Gastroesophageal sphincter (tissue), 4 donors: ENCODE measurements around the gene UGT1A3. TPM values are rescaled to one million over a fixed set of nuclear protein-coding genes. Genes with fewer than 3 reads are reported as not detected.

Experiments used
- ATAC-seq: fragments of 150-250 bp; one replicate; pipeline ENCODE4 v1.9.1; 2016; ENCODE audit warnings: mild to moderate bottlenecking, moderate library complexity
- H3K27ac ChIP-seq, 4 donors: fragments of 200-600 bp; sonication (generic) in 3 of 4; 1 replicate in 3 of 4; 2 replicates in 1 of 4; pipeline ENCODE4 v1.5.1; 2016 to 2019
- H3K27me3 ChIP-seq: fragments of 200-600 bp; sonication (generic); one replicate; pipeline ENCODE4 v1.5.1; 2019
- H3K36me3 ChIP-seq, 2 donors: fragments of 200-600 bp; sonication (generic); one replicate each; pipeline ENCODE4 v1.5.1; 2019; ENCODE audit warnings: control low read depth in 1 of 2
- H3K4me1 ChIP-seq, 3 donors: fragments of 200-600 bp; sonication (generic); 1 replicate in 2 of 3; 2 replicates in 1 of 3; pipeline ENCODE4 v1.5.1; 2016 to 2019; ENCODE audit warnings: control low read depth in 2 of 3
- H3K4me3 ChIP-seq, 2 donors: fragments of 200-600 bp; sonication (generic); one replicate each; pipeline ENCODE4 v1.5.1; 2019; ENCODE audit warnings: mild to moderate bottlenecking in 1 of 2, moderate library complexity in 1 of 2
- H3K9me3 ChIP-seq, 3 donors: fragments of 200-600 bp; sonication (generic); one replicate each; pipeline ENCODE4 v1.5.1; 2017 to 2019; ENCODE audit warnings: control low read depth in 2 of 3
- EP300 ChIP-seq: sonication (generic); formaldehyde crosslinking; IDR thresholded peaks from one replicate; pipeline ENCODE4 v1.6.1; 2017; ENCODE audit warnings: antibody characterized with exemption, mild to moderate bottlenecking
- POLR2A ChIP-seq, 2 donors: fragments of 450-650 bp; IDR thresholded peaks; one replicate each; pipeline ENCODE4 v1.6.1; 2017; ENCODE audit warnings: antibody characterized with exemption in 2 of 2, mild to moderate bottlenecking in 2 of 2, moderate library complexity in 1 of 2
- POLR2AphosphoS5 ChIP-seq: sonication (generic); formaldehyde crosslinking; IDR thresholded peaks from one replicate; pipeline ENCODE4 v1.6.1; 2017; ENCODE audit warnings: antibody characterized with exemption
- WGBS, 2 donors: methylation state at CpG; one replicate each; pipeline ENCODE4 v1.1.5; 2018; ENCODE audit warnings: low coverage in 1 of 2; 5-methylcytosine and 5-hydroxymethylcytosine counted together
- total RNA-seq, 4 donors: library from RNA; depleted of rRNA; stranded (reverse); fragments of >200 nt; gene quantifications; one replicate each; pipeline ENCODE4 v1.1.0, GENCODE V29; 2016
- TF ChIP-seq, protein P1 (sequence below), 4 experiments: fragments of 200-600 bp in 2 of 4; fragments of 450-650 bp in 2 of 4; sonication (generic) in 1 of 4; IDR thresholded peaks; one replicate each; pipeline ENCODE4 v1.5.1; 2017 to 2019; ENCODE audit warnings: antibody characterized with exemption in 4 of 4, mild to moderate bottlenecking in 2 of 4, moderate library complexity in 2 of 4

UGT1A3 gene
- total RNA-seq, 4 donors from 2014 or later = not detected

DNA sequence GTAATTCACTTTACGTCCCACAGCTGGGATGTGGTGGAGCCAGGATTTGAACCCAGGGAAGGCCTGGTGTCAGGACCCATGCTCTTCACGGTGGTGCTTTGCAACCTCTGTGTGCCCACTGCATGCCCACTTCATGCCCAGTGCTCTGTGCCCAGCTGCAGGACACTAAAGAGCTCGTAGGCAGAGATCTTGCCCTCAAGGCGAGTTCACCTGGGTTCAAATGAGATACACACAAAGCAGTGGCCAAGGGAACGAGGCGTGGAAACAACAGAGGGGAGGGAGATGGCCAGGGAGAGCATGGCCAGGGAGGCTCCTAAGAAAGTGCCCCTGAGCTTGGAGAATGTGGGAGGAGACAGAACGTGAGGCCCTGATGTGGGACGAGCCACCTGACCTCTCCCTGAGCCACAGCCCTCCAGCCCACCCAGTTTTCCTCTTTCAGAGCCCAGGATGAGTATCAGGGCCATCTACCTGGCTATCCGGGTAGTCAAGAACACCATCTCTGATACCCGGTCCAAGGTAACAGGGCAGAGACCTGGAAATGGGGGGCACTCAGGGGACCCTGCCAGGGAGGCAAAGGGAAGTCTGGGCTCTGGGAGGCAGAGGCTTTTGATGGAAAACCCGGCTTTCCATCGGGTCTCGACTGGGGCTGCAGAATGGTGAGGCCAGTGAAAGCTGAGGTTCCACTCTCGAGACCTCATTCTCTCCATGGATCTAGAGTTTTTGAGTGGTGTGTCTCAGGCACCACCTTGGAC, 69.7 kb downstream of the UGT1A3 start:
- ATAC-seq = no peak
- Histone ChIP-seq H3K4me1 (no peaks in the 10 kb centered on the region), H3K4me3 (no peak overlapping the region), H3K9me3 (no peaks in the 10 kb centered on the region), H3K27ac (no peak overlapping the region), H3K36me3 (no peaks in the 10 kb centered on the region), H3K27me3 (peaks cover 11% of the 10 kb centered on the region)
- TF ChIP-seq POLR2AphosphoS5 (no peak), EP300 (no peak), POLR2A (IDR thresholded peaks at IDR 0.05) (no peak)
- TF ChIP-seq, protein P1, sequence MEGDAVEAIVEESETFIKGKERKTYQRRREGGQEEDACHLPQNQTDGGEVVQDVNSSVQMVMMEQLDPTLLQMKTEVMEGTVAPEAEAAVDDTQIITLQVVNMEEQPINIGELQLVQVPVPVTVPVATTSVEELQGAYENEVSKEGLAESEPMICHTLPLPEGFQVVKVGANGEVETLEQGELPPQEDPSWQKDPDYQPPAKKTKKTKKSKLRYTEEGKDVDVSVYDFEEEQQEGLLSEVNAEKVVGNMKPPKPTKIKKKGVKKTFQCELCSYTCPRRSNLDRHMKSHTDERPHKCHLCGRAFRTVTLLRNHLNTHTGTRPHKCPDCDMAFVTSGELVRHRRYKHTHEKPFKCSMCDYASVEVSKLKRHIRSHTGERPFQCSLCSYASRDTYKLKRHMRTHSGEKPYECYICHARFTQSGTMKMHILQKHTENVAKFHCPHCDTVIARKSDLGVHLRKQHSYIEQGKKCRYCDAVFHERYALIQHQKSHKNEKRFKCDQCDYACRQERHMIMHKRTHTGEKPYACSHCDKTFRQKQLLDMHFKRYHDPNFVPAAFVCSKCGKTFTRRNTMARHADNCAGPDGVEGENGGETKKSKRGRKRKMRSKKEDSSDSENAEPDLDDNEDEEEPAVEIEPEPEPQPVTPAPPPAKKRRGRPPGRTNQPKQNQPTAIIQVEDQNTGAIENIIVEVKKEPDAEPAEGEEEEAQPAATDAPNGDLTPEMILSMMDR (IDR thresholded peaks at IDR 0.05) = no peak
- WGBS, 2 donors = 100% methylated on average over 2 of the region's 14 CpGs; no CpG with 5 or more reads in 1 of the 2 donors

GRCh38 chr2:233799087-233799665, 70.3 kb downstream of the UGT1A3 start:
- H3K27me3 ChIP-seq = peaks cover 13% of the 10 kb centered on the region
- WGBS, 2 donors = 0 to 55% methylated on average over 1 to 7 of the region's 7 CpGs
- TF ChIP-seq POLR2AphosphoS5 = no peak
- TF ChIP-seq, protein P1 (IDR thresholded peaks at IDR 0.05) = no peak
- TF ChIP-seq POLR2A (IDR thresholded peaks at IDR 0.05) = no peak
- no peak for TF ChIP-seq EP300
- H3K9me3 ChIP-seq = no peaks in the 10 kb centered on the region
- no peaks in the 10 kb centered on the region for H3K4me1 ChIP-seq
- no peaks in the 10 kb centered on the region for H3K36me3 ChIP-seq
- H3K27ac ChIP-seq = no peak overlapping the region
- ATAC-seq = no peak
- H3K4me3 ChIP-seq = no peak overlapping the region

DNA sequence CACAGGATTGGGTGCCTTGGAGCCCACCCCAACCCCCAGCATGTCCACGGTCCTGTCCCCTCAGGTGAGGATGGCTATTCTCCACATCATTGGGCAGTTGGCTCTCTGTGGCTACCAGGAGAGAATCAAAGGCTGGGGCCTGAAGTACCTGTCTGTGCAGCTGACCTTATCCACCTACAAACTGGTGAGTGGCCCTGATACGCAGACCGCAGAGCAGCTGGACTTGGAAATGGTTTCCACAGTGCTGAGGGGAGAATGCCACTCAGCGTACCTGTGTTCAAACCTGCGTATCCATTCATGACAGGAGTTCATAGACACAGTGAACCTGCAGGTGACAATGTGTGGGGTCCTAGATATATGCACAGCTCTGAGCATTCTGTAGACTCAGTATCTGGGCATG, 70.9 kb downstream of the UGT1A3 start:
- WGBS, 2 donors = no CpG with 5 or more reads among the region's 5 CpGs
- no peaks in the 10 kb centered on the region for H3K4me1 ChIP-seq
- no peak overlapping the region for H3K27ac ChIP-seq
- H3K4me3 ChIP-seq = no peak overlapping the region
- H3K9me3 ChIP-seq = no peaks in the 10 kb centered on the region
- H3K27me3 ChIP-seq = peaks cover 13% of the 10 kb centered on the region
- H3K36me3 ChIP-seq = no peaks in the 10 kb centered on the region
- no peak for ATAC-seq
- TF ChIP-seq EP300 (no peak), POLR2AphosphoS5 (no peak), POLR2A (IDR thresholded peaks at IDR 0.05) (no peak)
- TF ChIP-seq, protein P1 (IDR thresholded peaks at IDR 0.05) = no peak

DNA sequence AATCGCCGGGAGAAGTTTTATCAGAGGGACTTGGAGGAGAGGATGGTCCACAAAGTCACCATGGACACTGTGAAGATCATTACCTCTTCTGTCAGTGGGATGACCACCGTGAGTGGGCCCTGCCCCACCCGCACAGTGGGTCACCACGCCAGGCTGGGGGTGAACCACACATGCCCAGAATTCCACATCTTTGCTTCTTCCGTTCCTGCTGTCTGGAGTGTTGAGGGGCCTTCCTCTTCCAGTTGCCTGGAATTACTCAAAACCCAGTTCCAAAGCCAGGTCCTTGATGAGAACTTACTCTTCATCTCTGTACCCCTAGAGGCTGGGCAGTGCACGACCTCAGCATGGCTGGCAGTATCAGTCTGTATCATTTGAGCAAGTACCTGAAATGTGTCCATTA, 71.4 kb downstream of the UGT1A3 start:
- ATAC-seq = no peak
- H3K9me3 ChIP-seq = no peaks in the 10 kb centered on the region
- H3K36me3 ChIP-seq = no peaks in the 10 kb centered on the region
- TF ChIP-seq POLR2AphosphoS5 (no peak), EP300 (no peak), POLR2A (IDR thresholded peaks at IDR 0.05) (no peak)
- TF ChIP-seq, protein P1 (IDR thresholded peaks at IDR 0.05) = no peak
- 80 to 83% methylated on average over 1 of the region's 7 CpGs for WGBS, 2 donors
- H3K4me1 ChIP-seq = no peaks in the 10 kb centered on the region
- no peak overlapping the region for H3K27ac ChIP-seq
- peaks cover 13% of the 10 kb centered on the region for H3K27me3 ChIP-seq
- no peak overlapping the region for H3K4me3 ChIP-seq
